ENCODE measurements around the gene DLG5. TPM values are rescaled to one million over a fixed set of nuclear protein-coding genes. Genes with fewer than 3 reads are reported as not detected.

DLG5 gene
- 1 to 10 TPM; 1.8 to 1.9 TPM for total RNA-seq

- POLR2A ChIA-PET = no interaction called here
- CTCF ChIA-PET = no interaction called here
These were observed at the start of gene DLG5 for GRCh38 chr10:77926566-77927401. TSS of gene DLG5 (minus strand) at chr10:77926755. CDS start at chr10:77926520, 235 bp downstream.

GRCh38 chr10:77975086-77975666 is 48.6 kb upstream of the DLG5 start:
- CTCF ChIA-PET = no interaction called here
- POLR2A ChIA-PET = no interaction called here

- POLR2A ChIA-PET = no interaction called here
These were observed 48.0 kb upstream of the DLG5 start for GRCh38 chr10:77974396-77975074.

GRCh38 chr10:77973276-77973675 is 46.7 kb upstream of the DLG5 start:
- CTCF ChIA-PET = no interaction called here
- POLR2A ChIA-PET = no interaction called here

More at GRCh38 chr10:77974396-77975074, 48.0 kb upstream of the DLG5 start:
- CTCF ChIA-PET = no interaction called here

- POLR2A ChIA-PET = no interaction called here
- CTCF ChIA-PET = interaction anchor here (0.6 to 0.7 kb wide), 3 partner anchors 142 to 363 kb away, joined by 3 to 4 read pairs (median 3); no protein-coding TSS in a partner anchor
These were observed 45.6 kb upstream of the DLG5 start for GRCh38 chr10:77972148-77972547.

GRCh38 chr10:77971804-77972144 is 45.2 kb upstream of the DLG5 start:
- ChIA-PET POLR2A (interaction anchor here (0.6 kb wide), 1 partner anchor 32 kb away, joined by 3 read pairs; no protein-coding TSS in a partner anchor), CTCF (interaction anchor here (0.6 to 0.7 kb wide), 2 partner anchors 142 to 259 kb away, joined by 3 to 4 read pairs; no protein-coding TSS in a partner anchor)

GRCh38 chr10:77970869-77971803 is 44.6 kb upstream of the DLG5 start:
- POLR2A ChIA-PET = interaction anchor here (0.6 kb wide), 1 partner anchor 32 kb away, joined by 3 read pairs; no protein-coding TSS in a partner anchor

GRCh38 chr10:77969114-77969513 is 42.6 kb upstream of the DLG5 start:
- ChIA-PET CTCF (no interaction called here), POLR2A (no interaction called here)

More at GRCh38 chr10:77970869-77971803, 44.6 kb upstream of the DLG5 start:
- CTCF ChIA-PET = interaction anchor here (0.6 kb wide), 1 partner anchor 143 kb away, joined by 3 read pairs; no protein-coding TSS in a partner anchor

- CTCF ChIA-PET = no interaction called here
- POLR2A ChIA-PET = no interaction called here
These were observed 41.1 kb upstream of the DLG5 start for GRCh38 chr10:77967611-77968022.

GRCh38 chr10:77965294-77965693 is 38.7 kb upstream of the DLG5 start:
- ChIA-PET CTCF (no interaction called here), POLR2A (no interaction called here)

GRCh38 chr10:77964811-77965210 is 38.3 kb upstream of the DLG5 start:
- CTCF ChIA-PET = no interaction called here
- POLR2A ChIA-PET = no interaction called here

- POLR2A ChIA-PET = no interaction called here
- CTCF ChIA-PET = interaction anchor here (1.7 kb wide), 1 partner anchor 13 kb away, joined by 3 read pairs; no protein-coding TSS in a partner anchor
These were observed 37.3 kb upstream of the DLG5 start for GRCh38 chr10:77963901-77964300.

- CTCF ChIA-PET = interaction anchor here (1.7 kb wide), 1 partner anchor 12 kb away, joined by 3 read pairs; no protein-coding TSS in a partner anchor
- POLR2A ChIA-PET = no interaction called here
These were observed 36.0 kb upstream of the DLG5 start for GRCh38 chr10:77962350-77963146.

- CTCF ChIA-PET = no interaction called here
These were observed 35.1 kb upstream of the DLG5 start for GRCh38 chr10:77961668-77962067.

GRCh38 chr10:77960829-77961329 is 34.3 kb upstream of the DLG5 start:
- ChIA-PET POLR2A (no interaction called here), CTCF (no interaction called here)

More at GRCh38 chr10:77961668-77962067, 35.1 kb upstream of the DLG5 start:
- POLR2A ChIA-PET = no interaction called here

GRCh38 chr10:77959887-77960455 is 33.4 kb upstream of the DLG5 start:
- CTCF ChIA-PET = no interaction called here
- POLR2A ChIA-PET = no interaction called here

GRCh38 chr10:77959384-77959783 is 32.8 kb upstream of the DLG5 start:
- CTCF ChIA-PET = no interaction called here
- POLR2A ChIA-PET = no interaction called here

- POLR2A ChIA-PET = no interaction called here
- CTCF ChIA-PET = interaction anchor here (0.8 kb wide), 1 partner anchor 12 kb away, joined by 3 read pairs; no protein-coding TSS in a partner anchor
These were observed 28.6 kb upstream of the DLG5 start for GRCh38 chr10:77955136-77955535.
